SK-N-SH (cell line): ENCODE data around the gene PTOV1.

Source experiments
- CTCF ChIP-seq: fragments of 200-600 bp; sonication (generic); IDR thresholded peaks from 2 replicates; pipeline ENCODE4 v1.6.1; 2017; ENCODE audit warnings: antibody characterized with exemption, mild to moderate bottlenecking, moderate library complexity
- EP300 ChIP-seq, 2 experiments: IDR thresholded peaks; 2 replicates each; pipeline versions ENCODE4 v1.4.0 to v1.6.1; 2012; ENCODE audit warnings: borderline replicate concordance in 1 of 2, low read depth in 1 of 2, low read length in 1 of 2
- EZH2phosphoT487 ChIP-seq: fragments of 200-600 bp; sonication (generic); IDR thresholded peaks from 2 replicates; pipeline ENCODE4 v1.6.1; 2017; ENCODE audit warnings: low read depth, mixed run types, mild to moderate bottlenecking, antibody characterized with exemption, moderate library complexity, borderline replicate concordance
- FOXM1 ChIP-seq: IDR thresholded peaks from 2 replicates; pipeline ENCODE4 v1.4.0; 2012; ENCODE audit warnings: low read depth, mild to moderate bottlenecking
- GATA2 ChIP-seq: sonication (generic); formaldehyde crosslinking; IDR thresholded peaks from 2 replicates; pipeline ENCODE4 v1.5.0; 2020; ENCODE audit warnings: mild to moderate bottlenecking, missing genetic modification reagents
- MAX ChIP-seq: IDR thresholded peaks from 2 replicates; pipeline ENCODE4 v1.4.0; 2012; ENCODE audit warnings: low read depth
- NFIC ChIP-seq: IDR thresholded peaks from 2 replicates; pipeline ENCODE4 v1.4.0; 2012; ENCODE audit warnings: borderline replicate concordance
- POLR2AphosphoS5 ChIP-seq: IDR thresholded peaks from 2 replicates; pipeline ENCODE4 v1.6.1; 2012; ENCODE audit warnings: low read depth, low read length
- RAD21 ChIP-seq: IDR thresholded peaks from 2 replicates; pipeline ENCODE4 v1.6.1; 2012; ENCODE audit warnings: mild to moderate bottlenecking, low read length
- RFX5 ChIP-seq: IDR thresholded peaks from 2 replicates; pipeline ENCODE4 v1.6.1; 2012; ENCODE audit warnings: mild to moderate bottlenecking, improper control_type of control experiment, low read length
- SMC3 ChIP-seq: IDR thresholded peaks from 2 replicates; pipeline ENCODE4 v1.6.1; 2012; ENCODE audit warnings: low read depth, low read length, improper control_type of control experiment
- TAF1 ChIP-seq: IDR thresholded peaks from 2 replicates; pipeline ENCODE4 v1.6.1; 2012; ENCODE audit warnings: low read depth, mild to moderate bottlenecking, low read length, moderate library complexity, borderline replicate concordance
- YY1 ChIP-seq: IDR thresholded peaks from 2 replicates; pipeline ENCODE4 v1.4.0; 2012; ENCODE audit warnings: low read depth, mild to moderate bottlenecking
- TF ChIP-seq, protein P1 (sequence below): fragments of 150-350 bp; IDR thresholded peaks from 2 replicates; pipeline ENCODE4 v1.6.1; 2017; ENCODE audit warnings: antibody characterized with exemption, low read length, low read depth, borderline replicate concordance

DNA sequence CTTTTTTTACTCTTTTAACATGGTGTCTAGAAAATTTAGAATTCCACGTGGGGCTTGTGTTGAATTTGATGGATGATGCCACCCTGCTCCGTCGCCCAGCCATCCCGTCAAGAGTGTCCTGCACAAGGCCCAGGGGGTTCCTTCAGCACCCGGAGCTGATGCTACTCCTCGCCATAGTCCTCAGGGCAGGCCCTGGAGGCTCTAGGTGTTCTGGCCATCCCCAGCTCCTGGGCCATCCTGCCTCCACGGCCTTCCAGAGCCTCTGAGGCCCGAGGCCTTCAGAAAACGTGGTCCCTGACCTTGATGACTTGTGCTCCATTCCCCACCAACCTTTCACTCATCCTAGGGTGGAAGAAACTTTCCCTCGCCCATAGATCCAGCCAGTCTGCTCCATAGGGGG is 22.9 kb downstream of the PTOV1 start:
- no peak for TF ChIP-seq CTCF
- TF ChIP-seq POLR2AphosphoS5 = no peak
- no peak for TF ChIP-seq SMC3
- TF ChIP-seq EP300 (IDR thresholded peaks at IDR 0.05; ENCODE audit: borderline replicate concordance in 1 of 2, low read depth in 1 of 2, low read length in 1 of 2) = no peak
- TF ChIP-seq RFX5 = no peak
- TF ChIP-seq EZH2phosphoT487 = no peak
- no peak for TF ChIP-seq MAX
- TF ChIP-seq RAD21 = no peak
- TF ChIP-seq GATA2 (CRISPR knock-in tag) = no peak
- TF ChIP-seq YY1 = no peak
- TF ChIP-seq, protein P1, sequence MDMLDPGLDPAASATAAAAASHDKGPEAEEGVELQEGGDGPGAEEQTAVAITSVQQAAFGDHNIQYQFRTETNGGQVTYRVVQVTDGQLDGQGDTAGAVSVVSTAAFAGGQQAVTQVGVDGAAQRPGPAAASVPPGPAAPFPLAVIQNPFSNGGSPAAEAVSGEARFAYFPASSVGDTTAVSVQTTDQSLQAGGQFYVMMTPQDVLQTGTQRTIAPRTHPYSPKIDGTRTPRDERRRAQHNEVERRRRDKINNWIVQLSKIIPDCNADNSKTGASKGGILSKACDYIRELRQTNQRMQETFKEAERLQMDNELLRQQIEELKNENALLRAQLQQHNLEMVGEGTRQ = no peak
- TF ChIP-seq TAF1 = no peak
- no peak for TF ChIP-seq NFIC
- no peak for TF ChIP-seq FOXM1
